ENCODE data around the gene HGFAC.

The HGFAC gene

GRCh38 chr4:3427134-3427476, 14.7 kb upstream of the HGFAC start:
- FAIRE-seq (no peak), DNase-seq (ENCODE audit: insufficient read length, low spot score) (no peak)
- no peak for TF ChIP-seq CTCF (IDR thresholded peaks at IDR 0.05; ENCODE audit: insufficient read depth, missing control alignments)

- TF ChIP-seq CTCF (IDR thresholded peaks at IDR 0.05; ENCODE audit: insufficient read depth, missing control alignments): no peak
- FAIRE-seq (no peak), DNase-seq (ENCODE audit: insufficient read length, low spot score) (no peak)
These were observed 13.9 kb upstream of the HGFAC start for GRCh38 chr4:3427706-3428446.

GRCh38 chr4:3429651-3430050, 12.1 kb upstream of the HGFAC start:
- FAIRE-seq: no peak

GRCh38 chr4:3430524-3430923, 11.2 kb upstream of the HGFAC start:
- FAIRE-seq: no peak
- no peak for TF ChIP-seq CTCF (IDR thresholded peaks at IDR 0.05; ENCODE audit: insufficient read depth, missing control alignments)

More at GRCh38 chr4:3429651-3430050, 12.1 kb upstream of the HGFAC start:
- DNase-seq (ENCODE audit: insufficient read length, low spot score): no peak
- TF ChIP-seq CTCF (IDR thresholded peaks at IDR 0.05; ENCODE audit: insufficient read depth, missing control alignments): no peak

GRCh38 chr4:3431446-3431993, 10.2 kb upstream of the HGFAC start:
- no peak for FAIRE-seq
- TF ChIP-seq CTCF (IDR thresholded peaks at IDR 0.05; ENCODE audit: insufficient read depth, missing control alignments): no peak

More at GRCh38 chr4:3430524-3430923, 11.2 kb upstream of the HGFAC start:
- no peak for DNase-seq (ENCODE audit: insufficient read length, low spot score)

GRCh38 chr4:3432381-3432790, 9.4 kb upstream of the HGFAC start:
- no peak for FAIRE-seq
- no peak for TF ChIP-seq CTCF (IDR thresholded peaks at IDR 0.05; ENCODE audit: insufficient read depth, missing control alignments)
- no peak for DNase-seq (ENCODE audit: insufficient read length, low spot score)

More at GRCh38 chr4:3431446-3431993, 10.2 kb upstream of the HGFAC start:
- DNase-seq (ENCODE audit: insufficient read length, low spot score): no peak
